Measurements from ENCODE around the gene PAK1.

PAK1 gene

DNA sequence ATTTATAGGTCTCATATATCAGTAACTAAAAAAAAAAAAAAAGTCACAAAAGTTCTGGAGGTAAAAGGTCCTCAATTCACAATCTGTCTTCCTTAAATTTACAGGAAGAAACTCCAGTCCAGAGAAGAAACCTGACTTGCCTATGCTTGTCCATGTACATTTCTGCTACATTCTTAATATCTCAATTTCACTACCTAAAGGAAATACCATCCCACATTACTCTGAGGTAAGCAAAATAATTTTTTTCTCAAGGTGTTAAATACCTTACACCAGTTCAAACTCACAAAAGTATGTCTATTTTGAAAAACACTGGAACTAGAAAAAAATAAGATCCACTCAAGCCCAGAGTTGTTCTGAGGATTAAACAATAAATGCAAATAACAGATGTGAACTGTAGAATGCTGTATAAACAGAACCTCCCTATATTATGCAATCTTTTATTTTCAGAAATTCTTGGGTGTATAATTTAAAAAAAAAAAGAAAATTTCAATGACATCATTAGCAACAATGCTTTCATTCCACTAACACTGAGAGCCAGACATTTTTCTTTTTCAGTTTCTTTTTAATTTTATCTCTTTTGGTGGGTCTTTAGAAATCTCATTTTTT lies 122.5 kb downstream of the PAK1 start:
- H3K4me3 ChIP-seq (replicated peaks; ENCODE audit: low read depth, low read length), result no peak overlapping the region
- TF ChIP-seq, protein P1, sequence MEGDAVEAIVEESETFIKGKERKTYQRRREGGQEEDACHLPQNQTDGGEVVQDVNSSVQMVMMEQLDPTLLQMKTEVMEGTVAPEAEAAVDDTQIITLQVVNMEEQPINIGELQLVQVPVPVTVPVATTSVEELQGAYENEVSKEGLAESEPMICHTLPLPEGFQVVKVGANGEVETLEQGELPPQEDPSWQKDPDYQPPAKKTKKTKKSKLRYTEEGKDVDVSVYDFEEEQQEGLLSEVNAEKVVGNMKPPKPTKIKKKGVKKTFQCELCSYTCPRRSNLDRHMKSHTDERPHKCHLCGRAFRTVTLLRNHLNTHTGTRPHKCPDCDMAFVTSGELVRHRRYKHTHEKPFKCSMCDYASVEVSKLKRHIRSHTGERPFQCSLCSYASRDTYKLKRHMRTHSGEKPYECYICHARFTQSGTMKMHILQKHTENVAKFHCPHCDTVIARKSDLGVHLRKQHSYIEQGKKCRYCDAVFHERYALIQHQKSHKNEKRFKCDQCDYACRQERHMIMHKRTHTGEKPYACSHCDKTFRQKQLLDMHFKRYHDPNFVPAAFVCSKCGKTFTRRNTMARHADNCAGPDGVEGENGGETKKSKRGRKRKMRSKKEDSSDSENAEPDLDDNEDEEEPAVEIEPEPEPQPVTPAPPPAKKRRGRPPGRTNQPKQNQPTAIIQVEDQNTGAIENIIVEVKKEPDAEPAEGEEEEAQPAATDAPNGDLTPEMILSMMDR (IDR thresholded peaks at IDR 0.05; ENCODE audit: insufficient read depth, low read length, poor library complexity, severe bottlenecking), result no peak
- H3K27me3 ChIP-seq (replicated peaks; ENCODE audit: control insufficient read depth, insufficient read depth, low read length), result no peaks in the 10 kb centered on the region
- DNase-seq (ENCODE audit: extremely low read depth, insufficient read length), result no peak
- H3K36me3 ChIP-seq (ENCODE audit: control insufficient read depth, insufficient read depth, low read length), result peaks cover 8% of the 10 kb centered on the region

DNA sequence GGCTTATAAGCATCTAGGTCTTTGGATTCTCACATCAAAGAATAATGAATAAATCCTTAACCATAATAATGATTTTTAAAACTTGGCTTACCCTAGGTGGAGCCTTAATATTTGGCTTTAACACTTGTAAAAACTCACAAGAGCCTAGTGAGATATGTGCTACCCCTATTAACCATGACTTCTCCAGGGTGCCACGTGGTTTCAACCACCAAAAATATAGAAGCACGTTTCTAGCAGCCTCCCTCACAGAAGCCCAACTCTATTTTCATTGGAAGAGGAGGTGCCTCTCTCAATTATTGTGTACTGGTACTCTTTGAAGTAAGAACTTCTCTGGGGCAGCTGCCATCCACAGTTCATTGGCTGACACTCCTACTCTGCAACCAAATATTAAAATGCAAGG lies 125.9 kb downstream of the PAK1 start:
- peaks cover 11% of the 10 kb centered on the region for H3K36me3 ChIP-seq (ENCODE audit: control insufficient read depth, insufficient read depth, low read length)

GRCh38 chr11:77346906-77347603 lies 126.8 kb downstream of the PAK1 start:
- H3K27me3 ChIP-seq (replicated peaks; ENCODE audit: control insufficient read depth, insufficient read depth, low read length), result no peaks in the 10 kb centered on the region
- H3K36me3 ChIP-seq (ENCODE audit: control insufficient read depth, insufficient read depth, low read length), result peaks cover 11% of the 10 kb centered on the region
- no peak for DNase-seq (ENCODE audit: extremely low read depth, insufficient read length)
- TF ChIP-seq, protein P1 (IDR thresholded peaks at IDR 0.05; ENCODE audit: insufficient read depth, low read length, poor library complexity, severe bottlenecking), result no peak
- H3K4me3 ChIP-seq (replicated peaks; ENCODE audit: low read depth, low read length), result no peak overlapping the region

More for the DNA sequence above, 125.9 kb downstream of the PAK1 start:
- DNase-seq (ENCODE audit: extremely low read depth, insufficient read length), result no peak
- TF ChIP-seq, protein P1 (IDR thresholded peaks at IDR 0.05; ENCODE audit: insufficient read depth, low read length, poor library complexity, severe bottlenecking), result no peak
- no peaks in the 10 kb centered on the region for H3K27me3 ChIP-seq (replicated peaks; ENCODE audit: control insufficient read depth, insufficient read depth, low read length)
- H3K4me3 ChIP-seq (replicated peaks; ENCODE audit: low read depth, low read length), result no peak overlapping the region

GRCh38 chr11:77345621-77346020 lies 128.3 kb downstream of the PAK1 start:
- no peak for DNase-seq (ENCODE audit: extremely low read depth, insufficient read length)
- Histone ChIP-seq H3K27me3 (replicated peaks; ENCODE audit: control insufficient read depth, insufficient read depth, low read length) (no peaks in the 10 kb centered on the region), H3K4me3 (replicated peaks; ENCODE audit: low read depth, low read length) (no peak overlapping the region), H3K36me3 (ENCODE audit: control insufficient read depth, insufficient read depth, low read length) (peaks cover 13% of the 10 kb centered on the region)
- TF ChIP-seq, protein P1 (IDR thresholded peaks at IDR 0.05; ENCODE audit: insufficient read depth, low read length, poor library complexity, severe bottlenecking), result no peak

DNA sequence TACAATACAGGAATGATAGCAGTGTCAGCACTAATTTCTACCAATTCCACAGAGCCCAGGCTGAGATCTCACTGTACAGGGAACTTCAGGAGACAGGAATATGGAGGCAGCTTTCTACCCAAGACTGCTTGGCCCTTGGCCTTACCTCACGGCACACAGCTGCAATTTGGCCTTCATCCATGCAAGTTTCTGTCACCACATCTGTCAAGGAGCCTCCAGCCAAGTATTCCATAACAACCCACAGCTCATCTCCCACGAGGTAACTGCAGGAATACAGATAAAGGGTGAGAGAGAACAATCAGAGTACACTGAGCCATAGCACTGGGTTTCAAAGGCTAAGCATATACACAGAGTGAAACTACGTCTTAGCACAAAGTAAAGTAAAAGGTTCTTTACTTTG lies 133.4 kb downstream of the PAK1 start:
- H3K36me3 ChIP-seq (ENCODE audit: control insufficient read depth, insufficient read depth, low read length), result peaks cover 15% of the 10 kb centered on the region
- TF ChIP-seq, protein P1 (IDR thresholded peaks at IDR 0.05; ENCODE audit: insufficient read depth, low read length, poor library complexity, severe bottlenecking), result no peak

More for the DNA sequence above, 133.4 kb downstream of the PAK1 start:
- no peak for DNase-seq (ENCODE audit: extremely low read depth, insufficient read length)
- Histone ChIP-seq H3K27me3 (replicated peaks; ENCODE audit: control insufficient read depth, insufficient read depth, low read length) (no peaks in the 10 kb centered on the region), H3K4me3 (replicated peaks; ENCODE audit: low read depth, low read length) (no peak overlapping the region)
